AG04450 (cell line): ENCODE measurements around the gene DCLK1. TPM values are rescaled to one million over a fixed set of nuclear protein-coding genes. Genes with fewer than 3 reads are reported as not detected.

Source experiments
- CTCF ChIA-PET: fragments of 300-600, 350-600 bp; formaldehyde crosslinking; extraction: SDS; loops from one replicate; lab custom pipeline; 2022; ENCODE audit warnings: antibody characterized with exemption, inconsistent platforms; lab: Charles Lee
- POLR2A ChIA-PET: fragments of 350-600 bp; formaldehyde crosslinking; extraction: SDS; loops from one replicate; lab custom pipeline; 2021; ENCODE audit warnings: antibody characterized with exemption, inconsistent platforms; lab: Yijun Ruan, JAX
- DNase-seq: peaks from one replicate; pipeline ENCODE4 v3.0.0-alpha.2; 2011; ENCODE audit warnings: low read depth, low spot score
- H3K27ac ChIP-seq: one replicate; pipeline ENCODE4 v1.5.1; 2012; ENCODE audit warnings: low read depth, low read length, control low read depth
- H3K27me3 ChIP-seq: one replicate; pipeline ENCODE4 v1.6.0; 2012; ENCODE audit warnings: low read length; ENCODE audit not compliant: control insufficient read depth, insufficient read depth
- H3K4me3 ChIP-seq: 2 replicates; pipeline ENCODE4 v1.5.1; 2011; ENCODE audit warnings: mild to moderate bottlenecking, low read depth, low read length, control low read depth
- H3K9me3 ChIP-seq: 2 replicates; pipeline ENCODE4 v1.5.1; 2012; ENCODE audit warnings: low read length; ENCODE audit not compliant: control insufficient read depth, insufficient read depth
- CTCF ChIP-seq: IDR thresholded peaks from 2 replicates; pipeline ENCODE4 v1.5.1; 2011; ENCODE audit warnings: low read depth, low read length, control low read depth, inconsistent platforms
- polyA plus RNA-seq: library from polyadenylated mRNA; depleted of rRNA; stranded (reverse); fragments of >200 nt; gene quantifications from 2 replicates; pipeline ENCODE4 v1.2.3, GENCODE V29; 2011

The DCLK1 gene
- polyA plus RNA-seq, 1 experiment, result not detected

- Histone ChIP-seq H3K9me3 (no peaks in the 10 kb centered on the region), H3K27ac (no peak overlapping the region), H3K27me3 (peaks cover 6% of the 10 kb centered on the region), H3K4me3 (no peak overlapping the region)
- POLR2A ChIA-PET, result no interaction called here
- CTCF ChIA-PET, result interaction anchor here (0.6 to 1.7 kb wide), 5 partner anchors 10 to 103 kb away, joined by 4 to 8 read pairs (median 5); no protein-coding TSS in a partner anchor
- DNase-seq, result no peak
- TF ChIP-seq CTCF, result no peak
Observed at GRCh38 chr13:35732565-35732964, 398.6 kb downstream of the DCLK1 start.

GRCh38 chr13:35731471-35731870 lies 399.7 kb downstream of the DCLK1 start:
- DNase-seq, result no peak
- Histone ChIP-seq H3K4me3 (no peak overlapping the region), H3K9me3 (no peaks in the 10 kb centered on the region), H3K27ac (no peak overlapping the region), H3K27me3 (peaks cover 6% of the 10 kb centered on the region)
- CTCF ChIA-PET, result interaction anchor here (1.5 kb wide), 1 partner anchor 9 kb away, joined by 8 read pairs; no protein-coding TSS in a partner anchor
- no peak for TF ChIP-seq CTCF
- POLR2A ChIA-PET, result no interaction called here

- H3K9me3 ChIP-seq, result no peaks in the 10 kb centered on the region
- peaks cover 8% of the 10 kb centered on the region for H3K27me3 ChIP-seq
- CTCF ChIA-PET, result interaction anchor here (0.7 to 1.9 kb wide), 3 partner anchors 10 to 99 kb away, joined by 3 to 7 read pairs (median 7); no protein-coding TSS in a partner anchor
- no peak overlapping the region for H3K27ac ChIP-seq
- TF ChIP-seq CTCF, result no peak
- no peak for DNase-seq
- POLR2A ChIA-PET, result no interaction called here
- no peak overlapping the region for H3K4me3 ChIP-seq
Observed at GRCh38 chr13:35729926-35730627, 401.1 kb downstream of the DCLK1 start.

- POLR2A ChIA-PET, result no interaction called here
- TF ChIP-seq CTCF, result no peak
- CTCF ChIA-PET, result interaction anchor here (1.1 kb wide), 1 partner anchor 90 kb away, joined by 3 read pairs; no protein-coding TSS in a partner anchor
- Histone ChIP-seq H3K27ac (no peak overlapping the region), H3K27me3 (peaks cover 8% of the 10 kb centered on the region), H3K9me3 (no peaks in the 10 kb centered on the region), H3K4me3 (no peak overlapping the region)
- no peak for DNase-seq
Observed at GRCh38 chr13:35727881-35728280, 403.3 kb downstream of the DCLK1 start.

- ChIA-PET POLR2A (no interaction called here), CTCF (interaction anchor here (1.8 to 11.9 kb wide), 5 partner anchors 64 to 230 kb away, joined by 5 to 234 read pairs (median 25); no protein-coding TSS in a partner anchor)
- H3K9me3 ChIP-seq, result no peaks in the 10 kb centered on the region
- no peak for DNase-seq
- H3K27ac ChIP-seq, result no peak overlapping the region
- no peak overlapping the region for H3K4me3 ChIP-seq
- H3K27me3 ChIP-seq, result peaks cover 8% of the 10 kb centered on the region
- no peak for TF ChIP-seq CTCF
Observed at GRCh38 chr13:35724446-35724845, 406.7 kb downstream of the DCLK1 start.
